ENCODE results near the gene EXOC6B.

DNA sequence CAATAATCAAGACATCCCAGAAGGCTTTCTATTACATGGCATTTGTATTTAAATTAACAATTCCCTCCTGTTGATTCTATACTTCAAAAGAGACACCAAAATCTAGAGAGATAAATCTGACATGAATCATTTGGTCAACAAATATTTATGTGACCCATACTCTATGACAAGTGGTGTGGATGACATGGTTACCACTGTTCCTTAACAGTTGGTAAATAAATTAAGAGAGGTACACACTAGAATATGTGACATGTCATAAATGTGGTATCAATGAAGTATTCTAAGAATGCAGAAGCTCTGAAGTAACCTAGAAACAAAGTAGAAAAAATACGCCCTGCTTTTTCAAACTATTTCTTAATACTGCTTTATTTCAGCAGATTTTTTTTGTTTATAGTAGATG, 255.4 kb downstream of the EXOC6B start:
- TF ChIP-seq, protein P1, sequence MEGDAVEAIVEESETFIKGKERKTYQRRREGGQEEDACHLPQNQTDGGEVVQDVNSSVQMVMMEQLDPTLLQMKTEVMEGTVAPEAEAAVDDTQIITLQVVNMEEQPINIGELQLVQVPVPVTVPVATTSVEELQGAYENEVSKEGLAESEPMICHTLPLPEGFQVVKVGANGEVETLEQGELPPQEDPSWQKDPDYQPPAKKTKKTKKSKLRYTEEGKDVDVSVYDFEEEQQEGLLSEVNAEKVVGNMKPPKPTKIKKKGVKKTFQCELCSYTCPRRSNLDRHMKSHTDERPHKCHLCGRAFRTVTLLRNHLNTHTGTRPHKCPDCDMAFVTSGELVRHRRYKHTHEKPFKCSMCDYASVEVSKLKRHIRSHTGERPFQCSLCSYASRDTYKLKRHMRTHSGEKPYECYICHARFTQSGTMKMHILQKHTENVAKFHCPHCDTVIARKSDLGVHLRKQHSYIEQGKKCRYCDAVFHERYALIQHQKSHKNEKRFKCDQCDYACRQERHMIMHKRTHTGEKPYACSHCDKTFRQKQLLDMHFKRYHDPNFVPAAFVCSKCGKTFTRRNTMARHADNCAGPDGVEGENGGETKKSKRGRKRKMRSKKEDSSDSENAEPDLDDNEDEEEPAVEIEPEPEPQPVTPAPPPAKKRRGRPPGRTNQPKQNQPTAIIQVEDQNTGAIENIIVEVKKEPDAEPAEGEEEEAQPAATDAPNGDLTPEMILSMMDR (IDR thresholded peaks at IDR 0.05), result no peak
- TF ChIP-seq POLR2AphosphoS5 (IDR thresholded peaks at IDR 0.05), result no peak

All from prostate gland (tissue), 2 donors.